Caco-2 (cell line): ENCODE results near the gene DPH1. TPM values are rescaled to one million over a fixed set of nuclear protein-coding genes. Genes with fewer than 3 reads are reported as not detected.

Experiments
- BruUV-seq: library from RNA; stranded (reverse); fragments of 400-500 nt; replicated peaks from 2 replicates; lab custom pipeline; 2021; lab: Mats Ljungman, UMichigan
- CTCF ChIA-PET: fragments of 300-600 bp; sonication (Branson Sonifier 250); formaldehyde crosslinking; loops from one replicate; lab custom pipeline; 2022; ENCODE audit warnings: antibody characterized with exemption; lab: Charles Lee
- POLR2A ChIA-PET: fragments of 300-600 bp; sonication (Branson Sonifier 250); formaldehyde crosslinking; loops from one replicate; lab custom pipeline; 2022; ENCODE audit warnings: antibody characterized with exemption; lab: Charles Lee
- DNase-seq, 2 experiments: peaks; one replicate each; pipeline versions ENCODE4 v3.0.0 to v3.0.0-alpha.2; 2020 to 2022
- H3K27me3 ChIP-seq: replicated peaks from 2 replicates; pipeline ENCODE4 v1.6.0; 2011; ENCODE audit warnings: low read length; ENCODE audit not compliant: control insufficient read depth, insufficient read depth
- H3K36me3 ChIP-seq: 2 replicates; pipeline ENCODE4 v1.5.1; 2011; ENCODE audit warnings: low read length; ENCODE audit not compliant: control insufficient read depth, insufficient read depth
- H3K4me1 ChIP-seq: fragments of 250-450 bp; sonication (Bioruptor Pico); 2 replicates; pipeline ENCODE4 v1.5.1; 2020; ENCODE audit warnings: mild to moderate bottlenecking
- H3K4me3 ChIP-seq: 2 replicates; pipeline ENCODE4 v1.5.1; 2011; ENCODE audit warnings: low read depth, mild to moderate bottlenecking, control low read depth, low read length
- H3K9me3 ChIP-seq: fragments of 250-450 bp; sonication (Bioruptor Pico); 2 replicates; pipeline ENCODE4 v1.5.1; 2020; ENCODE audit warnings: mild to moderate bottlenecking, moderate library complexity
- H3K27ac Mint-ChIP-seq: one replicate; pipeline ENCODE4 v1.8.0; 2022; ENCODE audit warnings: mixed read lengths; ENCODE audit not compliant: unreplicated experiment
- H3K27me3 Mint-ChIP-seq: one replicate; pipeline ENCODE4 v1.8.0; 2022; ENCODE audit warnings: mixed read lengths; ENCODE audit not compliant: insufficient read depth, unreplicated experiment
- H3K36me3 Mint-ChIP-seq: one replicate; pipeline ENCODE4 v1.8.0; 2022; ENCODE audit warnings: mild to moderate bottlenecking, mixed read lengths; ENCODE audit not compliant: insufficient read depth, unreplicated experiment
- H3K4me1 Mint-ChIP-seq: one replicate; pipeline ENCODE4 v1.8.0; 2022; ENCODE audit warnings: low read depth, mixed read lengths; ENCODE audit not compliant: unreplicated experiment
- H3K4me3 Mint-ChIP-seq: one replicate; pipeline ENCODE4 v1.8.0; 2022; ENCODE audit warnings: mild to moderate bottlenecking, moderate library complexity, mixed read lengths; ENCODE audit not compliant: unreplicated experiment
- H3K9me3 Mint-ChIP-seq: one replicate; pipeline ENCODE4 v1.8.0; 2022; ENCODE audit warnings: mixed read lengths; ENCODE audit not compliant: unreplicated experiment
- CTCF ChIP-seq, 2 experiments: fragments of 200-600 bp in 1 of 2; IDR thresholded peaks; 1 replicate in 1 of 2; 2 replicates in 1 of 2; pipeline versions ENCODE4 v1.5.1 to v1.8.0; 2011 to 2022; ENCODE audit warnings: antibody characterized with exemption in 1 of 2, control low read depth in 1 of 2, inconsistent platforms in 1 of 2, low read depth in 1 of 2, low read length in 1 of 2, mild to moderate bottlenecking in 1 of 2, moderate library complexity in 1 of 2; ENCODE audit not compliant: insufficient read depth in 1 of 2, severe bottlenecking in 1 of 2, unreplicated experiment in 1 of 2
- intact Hi-C: fragments of 100-400 bp; cut with micrococcal nuclease; formaldehyde crosslinking; loops from one replicate; pipeline ENCODE4 v1.10.0; 2022; ENCODE audit not compliant: unreplicated experiment
- total RNA-seq: library from RNA; stranded (reverse); gene quantifications from 2 replicates; pipeline ENCODE4 v1.2.3, GENCODE V29; 2022

DPH1 gene
- total RNA-seq, 1 experiment from 2014 or later: 52.0 TPM

- Histone ChIP-seq H3K9me3 (no peaks in the 10 kb centered on the region), H3K4me3 (no peak overlapping the region), H3K4me1 (peaks cover 37% of the 10 kb centered on the region), H3K27me3 (no peaks in the 10 kb centered on the region), H3K36me3 (peaks cover 3% of the 10 kb centered on the region; the same call in 1 of the 2 replicates)
- POLR2A ChIA-PET: no interaction called here
- DNase-seq: peak; percentile 11 to 63
- H3K36me3 Mint-ChIP-seq: peaks cover 10% of the 10 kb centered on the region
- H3K9me3 Mint-ChIP-seq: no peaks in the 10 kb centered on the region
- BruUV-seq: no TSS peak
- no peak overlapping the region for H3K27ac Mint-ChIP-seq
- CTCF ChIA-PET: interaction anchor here (0.9 to 2.3 kb wide), 3 partner anchors 10 to 161 kb away, joined by 3 to 13 read pairs (median 5); partner anchors contain the start of gene HIC1
- H3K4me3 Mint-ChIP-seq: no peak overlapping the region
- peaks cover 39% of the 10 kb centered on the region for H3K4me1 Mint-ChIP-seq
- intact Hi-C loops: no loop called here
- no peaks in the 10 kb centered on the region for H3K27me3 Mint-ChIP-seq
- no peak for TF ChIP-seq CTCF (IDR thresholded peaks at IDR 0.05; ENCODE audit: insufficient read depth in 1 of 2, low read depth in 1 of 2, low read length in 1 of 2, severe bottlenecking in 1 of 2, unreplicated experiment in 1 of 2)
Measured at GRCh38 chr17:2084036-2084765, 54.2 kb downstream of the DPH1 start.

- H3K4me3 ChIP-seq: no peak overlapping the region
- H3K4me1 ChIP-seq: peaks cover 37% of the 10 kb centered on the region
- no peak overlapping the region for H3K4me3 Mint-ChIP-seq
- intact Hi-C loops: no loop called here
- H3K36me3 Mint-ChIP-seq: peaks cover 4% of the 10 kb centered on the region
- peaks cover 3% of the 10 kb centered on the region; the same call in 1 of the 2 replicates for H3K36me3 ChIP-seq
- BruUV-seq: no TSS peak
- no peak for DNase-seq
- POLR2A ChIA-PET: no interaction called here
- H3K27ac Mint-ChIP-seq: no peak overlapping the region
- H3K4me1 Mint-ChIP-seq: peaks cover 45% of the 10 kb centered on the region
- H3K9me3 ChIP-seq: no peaks in the 10 kb centered on the region
- no peaks in the 10 kb centered on the region for H3K27me3 ChIP-seq
- no peaks in the 10 kb centered on the region for H3K9me3 Mint-ChIP-seq
- no peak for TF ChIP-seq CTCF (IDR thresholded peaks at IDR 0.05; ENCODE audit: insufficient read depth in 1 of 2, low read depth in 1 of 2, low read length in 1 of 2, severe bottlenecking in 1 of 2, unreplicated experiment in 1 of 2)
- CTCF ChIA-PET: interaction anchor here (1.2 kb wide), 1 partner anchor 160 kb away, joined by 5 read pairs; no protein-coding TSS in a partner anchor
- H3K27me3 Mint-ChIP-seq: no peaks in the 10 kb centered on the region
Measured at GRCh38 chr17:2084766-2085647, 55.1 kb downstream of the DPH1 start.

- no peak for TF ChIP-seq CTCF (IDR thresholded peaks at IDR 0.05; ENCODE audit: insufficient read depth in 1 of 2, low read depth in 1 of 2, low read length in 1 of 2, severe bottlenecking in 1 of 2, unreplicated experiment in 1 of 2)
- 0 out of 2 replicates have a peak, but pooled peaks cover 3% of the 10 kb centered on the region for H3K36me3 ChIP-seq
- Mint-ChIP-seq H3K4me1 (peaks cover 45% of the 10 kb centered on the region), H3K27me3 (no peaks in the 10 kb centered on the region), H3K27ac (no peak overlapping the region), H3K36me3 (peaks cover 4% of the 10 kb centered on the region), H3K9me3 (no peaks in the 10 kb centered on the region), H3K4me3 (no peak overlapping the region)
- H3K4me1 ChIP-seq: peaks cover 37% of the 10 kb centered on the region
- no peaks in the 10 kb centered on the region for H3K27me3 ChIP-seq
- ChIA-PET POLR2A (no interaction called here), CTCF (no interaction called here)
- no peak overlapping the region for H3K4me3 ChIP-seq
- no peaks in the 10 kb centered on the region for H3K9me3 ChIP-seq
- BruUV-seq: no TSS peak
- intact Hi-C loops: no loop called here
- no peak for DNase-seq
Measured at GRCh38 chr17:2085648-2085949, 55.6 kb downstream of the DPH1 start.
